Renal pelvis (tissue), 4 donors: ENCODE results near the gene SPATA13. TPM values are rescaled to one million over a fixed set of nuclear protein-coding genes. Genes with fewer than 3 reads are reported as not detected.
"Not testable (repeated sequence)": the region's sequence is repeated elsewhere in the genome, so short reads cannot be mapped to it uniquely, and the experiment has no call there.

Source experiments
- DNase-seq: peaks from one replicate; pipeline ENCODE4 v3.0.0-alpha.2; 2013
- polyA plus RNA-seq, 3 donors: library from polyadenylated mRNA; unstranded; fragments of 120-200 nt; gene quantifications; one replicate each; pipeline ENCODE4 v1.2.1, GENCODE V29; 2013; ENCODE audit not compliant: insufficient read length in 3 of 3

The SPATA13 gene
- polyA plus RNA-seq, 3 donors = 45.7 to 66.8 (median 65.9) TPM

DNA sequence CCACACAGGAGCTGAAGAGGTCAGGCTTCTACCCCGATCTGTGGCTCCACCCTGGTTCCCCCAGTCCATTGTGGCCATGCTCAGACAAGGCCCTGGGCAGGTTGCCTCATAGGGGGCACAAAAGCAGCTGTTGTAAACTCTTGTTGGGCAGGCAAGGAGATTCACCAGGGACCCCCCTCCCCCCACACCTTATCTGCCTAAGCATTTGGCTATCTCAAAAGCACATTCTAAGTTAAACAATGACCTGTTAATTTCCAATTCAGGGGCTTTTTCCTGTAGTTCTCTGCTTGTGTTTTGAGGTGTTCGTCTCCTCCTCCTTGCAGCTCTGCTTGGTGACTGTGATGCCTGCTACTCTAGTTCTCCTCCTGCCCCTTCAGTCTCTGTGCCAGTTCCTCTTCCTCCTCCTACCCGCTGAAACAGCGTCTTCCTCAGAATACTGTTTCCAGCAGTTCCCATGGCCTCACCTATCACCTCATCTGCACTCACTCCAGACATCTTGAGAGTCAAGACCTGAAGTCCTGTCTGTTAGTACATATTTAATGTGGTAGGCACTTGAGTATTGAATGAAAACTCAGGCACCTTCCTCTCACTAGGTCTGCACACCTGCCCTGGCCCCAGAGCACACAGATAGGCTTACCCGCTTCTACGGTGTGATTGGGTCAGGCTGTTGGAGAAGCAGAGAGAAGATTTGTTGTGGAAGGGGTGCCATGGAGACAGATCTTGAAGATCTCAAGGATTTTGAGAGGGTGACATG lies 31.7 kb downstream of the SPATA13 start:
- DNase-seq = no peak

- no peak for DNase-seq
Measured at GRCh38 chr13:24192811-24193162, 32.3 kb downstream of the SPATA13 start.

GRCh38 chr13:24194447-24194846 lies 33.9 kb downstream of the SPATA13 start:
- no peak for DNase-seq

GRCh38 chr13:24195626-24196025 lies 35.1 kb downstream of the SPATA13 start:
- no peak for DNase-seq

GRCh38 chr13:24196593-24197197 lies 36.2 kb downstream of the SPATA13 start:
- DNase-seq = no peak

GRCh38 chr13:24199016-24199415 lies 38.5 kb downstream of the SPATA13 start:
- DNase-seq = no peak

DNA sequence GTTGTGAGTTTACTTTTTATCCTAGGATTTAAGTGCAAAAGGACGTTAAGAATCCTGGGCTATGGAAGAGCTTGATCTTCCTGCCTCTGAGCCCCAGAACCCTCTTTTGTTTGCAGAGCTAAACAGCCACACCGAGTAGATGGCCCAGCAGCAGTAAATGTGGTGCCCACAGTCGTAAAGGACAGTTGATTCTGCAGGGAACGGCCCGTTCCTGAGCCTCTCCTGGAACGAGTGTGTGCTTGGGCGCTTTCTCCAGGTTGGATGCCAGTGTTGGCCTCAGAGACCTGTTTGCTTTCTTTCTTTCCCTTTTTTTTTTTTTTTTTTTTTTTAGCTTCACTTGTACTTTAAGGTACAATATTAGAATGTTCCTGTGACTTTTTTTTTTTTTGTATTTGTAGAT lies 41.7 kb downstream of the SPATA13 start:
- no peak for DNase-seq

- DNase-seq = no peak
Measured at GRCh38 chr13:24203273-24203672, 42.8 kb downstream of the SPATA13 start.

GRCh38 chr13:24203811-24204210 lies 43.3 kb downstream of the SPATA13 start:
- no peak for DNase-seq

- not testable (repeated sequence) for DNase-seq
Measured at GRCh38 chr13:24205076-24205475, 44.6 kb downstream of the SPATA13 start.

DNA sequence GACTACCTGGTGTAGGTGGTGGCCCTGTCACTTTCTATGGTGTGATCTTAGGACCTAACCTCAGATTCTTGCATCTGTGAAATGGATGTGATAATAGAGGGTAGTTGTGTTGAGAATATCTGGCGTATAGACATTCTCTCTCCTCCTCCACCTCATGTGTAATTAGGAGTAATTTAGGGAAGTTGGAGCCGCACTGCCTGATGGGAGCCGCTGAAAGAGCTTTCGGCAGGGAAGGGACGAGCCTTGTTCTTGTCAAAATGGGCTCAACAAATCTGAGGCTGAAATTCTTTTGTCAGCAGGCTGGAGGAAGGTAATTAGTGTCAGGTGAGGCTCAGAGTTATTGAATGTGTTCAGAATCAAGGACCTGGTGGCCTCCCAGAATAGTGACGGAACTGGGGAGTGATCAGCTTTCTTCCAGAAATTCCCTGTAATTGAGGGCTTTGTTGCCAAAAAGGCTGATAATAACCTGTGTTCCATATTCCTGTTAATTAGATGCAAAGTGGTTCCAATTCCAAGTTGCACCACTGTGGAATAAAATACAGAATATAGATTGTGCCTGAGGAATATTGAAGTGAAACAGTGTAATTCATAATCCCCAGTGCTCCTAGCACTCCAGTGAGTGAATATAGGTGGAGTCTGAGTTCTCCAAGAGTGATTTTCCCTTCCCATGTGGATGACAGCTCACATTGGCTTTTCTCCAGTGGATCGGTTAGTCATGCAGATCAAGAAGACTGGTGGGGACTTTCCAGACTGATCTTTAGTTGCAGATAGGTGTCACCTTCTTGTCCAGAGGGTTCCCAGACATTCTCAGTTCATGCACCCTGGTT lies 47.5 kb downstream of the SPATA13 start:
- DNase-seq = no peak

GRCh38 chr13:24209138-24209537 lies 48.6 kb downstream of the SPATA13 start:
- no peak for DNase-seq

DNA sequence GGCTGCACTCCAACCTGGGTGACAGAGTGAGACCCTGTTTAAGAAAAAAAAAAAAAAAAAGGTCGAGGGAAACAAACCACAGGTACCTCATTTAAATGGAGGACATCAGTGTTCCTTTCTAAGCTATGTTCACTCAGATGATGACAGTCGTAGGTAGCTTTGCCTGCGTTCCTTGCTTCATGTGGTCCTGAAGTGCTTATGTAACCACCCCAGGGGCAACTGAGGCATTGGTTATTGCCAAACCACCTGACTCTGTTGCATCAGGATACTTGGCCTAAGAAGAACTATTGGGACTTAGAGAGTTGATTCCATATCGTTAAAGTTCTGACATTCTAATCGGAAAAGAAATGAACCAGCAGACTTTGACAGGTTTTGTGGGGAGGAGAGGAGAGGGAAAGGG lies 51.7 kb downstream of the SPATA13 start:
- DNase-seq = no peak

DNA sequence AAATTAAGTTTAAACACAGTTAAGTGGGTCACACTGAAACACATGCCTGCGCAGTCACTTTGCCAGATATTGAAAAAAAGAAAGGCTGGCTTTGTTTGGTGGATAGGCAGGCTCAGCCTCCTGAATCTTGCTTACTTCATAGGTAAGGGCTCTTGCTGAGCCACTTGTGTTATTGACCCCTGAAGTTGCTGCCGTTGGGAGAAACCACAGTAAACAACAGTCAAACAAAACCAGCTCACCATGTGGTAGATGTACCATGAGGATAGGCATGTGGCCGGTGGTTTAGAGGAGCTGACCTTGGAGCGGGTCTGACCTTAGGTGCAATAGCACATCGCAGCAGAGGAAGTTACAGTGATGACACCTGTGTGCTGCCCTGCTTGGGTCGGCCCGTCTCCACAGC lies 52.2 kb downstream of the SPATA13 start:
- DNase-seq = no peak

GRCh38 chr13:24213932-24214331 lies 53.4 kb downstream of the SPATA13 start:
- no peak for DNase-seq

- no peak for DNase-seq
Measured at GRCh38 chr13:24214528-24214927, 54.0 kb downstream of the SPATA13 start.

DNA sequence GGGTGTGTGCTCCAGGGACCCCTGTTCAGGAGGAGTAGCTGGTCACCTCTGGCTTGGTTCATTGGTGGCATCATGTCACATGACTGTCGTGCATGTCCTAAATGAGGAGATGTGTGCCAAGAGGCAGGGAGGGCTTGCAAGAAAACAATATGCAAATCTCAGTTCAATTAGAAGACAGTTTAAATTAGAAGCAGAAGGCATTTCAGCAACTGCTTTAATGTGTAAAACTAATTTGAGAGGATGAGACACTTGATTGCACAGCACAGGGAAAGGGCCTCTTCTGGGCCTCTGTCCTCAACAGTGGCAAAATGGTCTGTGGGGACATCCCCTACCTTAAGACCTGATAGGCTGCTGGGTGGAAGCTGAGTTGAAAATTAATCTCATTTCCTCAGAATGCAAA lies 54.6 kb downstream of the SPATA13 start:
- no peak for DNase-seq

- DNase-seq = peak; percentile 57
Measured at GRCh38 chr13:24215732-24216131, 55.2 kb downstream of the SPATA13 start.

DNA sequence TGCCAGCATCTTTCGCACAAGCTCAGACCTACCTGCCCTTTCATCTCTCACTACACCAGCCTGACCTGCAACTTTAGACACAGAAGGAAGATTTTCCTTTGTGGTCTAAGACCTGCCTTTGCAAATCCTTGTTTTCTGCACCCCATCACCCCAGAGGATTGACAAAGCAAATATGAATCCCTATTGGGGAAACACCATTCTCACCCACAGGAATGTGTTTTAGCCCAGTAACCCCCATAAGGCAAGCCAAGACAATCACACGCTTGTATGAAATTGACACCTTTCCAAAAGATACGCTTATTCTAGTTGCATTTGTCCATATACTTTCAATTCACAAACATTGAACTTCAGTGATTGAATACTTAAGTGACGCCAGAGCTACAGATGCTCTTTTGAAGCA lies 55.7 kb downstream of the SPATA13 start:
- no peak for DNase-seq

DNA sequence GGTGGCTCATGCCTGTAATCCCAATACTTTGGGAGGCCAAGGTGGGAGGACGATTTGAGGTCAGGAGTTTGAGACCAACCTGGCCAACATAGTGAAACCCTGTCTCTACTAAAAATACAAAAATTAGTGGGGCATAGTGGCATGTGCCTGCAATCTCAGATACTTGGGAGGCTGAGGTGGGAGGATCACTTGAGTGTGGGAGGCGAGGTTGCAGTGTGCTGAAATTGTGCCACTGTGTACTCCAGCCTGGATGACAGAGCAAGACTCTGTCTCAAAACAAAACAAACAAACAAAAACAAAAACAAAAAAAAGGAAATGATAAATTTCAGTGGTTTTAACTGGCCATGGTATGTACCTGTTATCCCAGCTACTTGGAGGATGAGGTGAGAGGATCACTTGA lies 56.3 kb downstream of the SPATA13 start:
- DNase-seq = not testable (repeated sequence)

GRCh38 chr13:24217601-24218281 lies 57.2 kb downstream of the SPATA13 start:
- no peak for DNase-seq

- DNase-seq = no peak
Measured at GRCh38 chr13:24218338-24218737, 57.8 kb downstream of the SPATA13 start.
